ENCODE data around the gene SERBP1.

Gene SERBP1

GRCh38 chr1:67439277-67440029 lies 9.3 kb upstream of the SERBP1 start:
- TF ChIP-seq ZNF70 (CRISPR knock-in tag; IDR thresholded peaks at IDR 0.05): no peak
- peak; percentile 75 for ATAC-seq

GRCh38 chr1:67437961-67438360 lies 7.8 kb upstream of the SERBP1 start:
- ATAC-seq: no peak
- no peak for TF ChIP-seq CSDC2 (CRISPR knock-in tag; IDR thresholded peaks at IDR 0.05)
- TF ChIP-seq CREB5 (CRISPR knock-in tag; IDR thresholded peaks at IDR 0.05; ENCODE audit: low read depth): no peak
- no peak for TF ChIP-seq TCF4 (CRISPR knock-in tag; IDR thresholded peaks at IDR 0.05; ENCODE audit: borderline replicate concordance)
- TF ChIP-seq ZFP30 (CRISPR knock-in tag; IDR thresholded peaks at IDR 0.05): no peak
- no peak for TF ChIP-seq BACH2 (CRISPR knock-in tag; IDR thresholded peaks at IDR 0.05; ENCODE audit: borderline replicate concordance)
- TF ChIP-seq ARNTL (CRISPR knock-in tag; IDR thresholded peaks at IDR 0.05; ENCODE audit: borderline replicate concordance, low read depth): no peak
- TF ChIP-seq, protein P1, sequence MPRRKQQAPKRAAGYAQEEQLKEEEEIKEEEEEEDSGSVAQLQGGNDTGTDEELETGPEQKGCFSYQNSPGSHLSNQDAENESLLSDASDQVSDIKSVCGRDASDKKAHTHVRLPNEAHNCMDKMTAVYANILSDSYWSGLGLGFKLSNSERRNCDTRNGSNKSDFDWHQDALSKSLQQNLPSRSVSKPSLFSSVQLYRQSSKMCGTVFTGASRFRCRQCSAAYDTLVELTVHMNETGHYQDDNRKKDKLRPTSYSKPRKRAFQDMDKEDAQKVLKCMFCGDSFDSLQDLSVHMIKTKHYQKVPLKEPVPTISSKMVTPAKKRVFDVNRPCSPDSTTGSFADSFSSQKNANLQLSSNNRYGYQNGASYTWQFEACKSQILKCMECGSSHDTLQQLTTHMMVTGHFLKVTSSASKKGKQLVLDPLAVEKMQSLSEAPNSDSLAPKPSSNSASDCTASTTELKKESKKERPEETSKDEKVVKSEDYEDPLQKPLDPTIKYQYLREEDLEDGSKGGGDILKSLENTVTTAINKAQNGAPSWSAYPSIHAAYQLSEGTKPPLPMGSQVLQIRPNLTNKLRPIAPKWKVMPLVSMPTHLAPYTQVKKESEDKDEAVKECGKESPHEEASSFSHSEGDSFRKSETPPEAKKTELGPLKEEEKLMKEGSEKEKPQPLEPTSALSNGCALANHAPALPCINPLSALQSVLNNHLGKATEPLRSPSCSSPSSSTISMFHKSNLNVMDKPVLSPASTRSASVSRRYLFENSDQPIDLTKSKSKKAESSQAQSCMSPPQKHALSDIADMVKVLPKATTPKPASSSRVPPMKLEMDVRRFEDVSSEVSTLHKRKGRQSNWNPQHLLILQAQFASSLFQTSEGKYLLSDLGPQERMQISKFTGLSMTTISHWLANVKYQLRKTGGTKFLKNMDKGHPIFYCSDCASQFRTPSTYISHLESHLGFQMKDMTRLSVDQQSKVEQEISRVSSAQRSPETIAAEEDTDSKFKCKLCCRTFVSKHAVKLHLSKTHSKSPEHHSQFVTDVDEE (CRISPR knock-in tag; IDR thresholded peaks at IDR 0.05): no peak
- TF ChIP-seq, protein P2, sequence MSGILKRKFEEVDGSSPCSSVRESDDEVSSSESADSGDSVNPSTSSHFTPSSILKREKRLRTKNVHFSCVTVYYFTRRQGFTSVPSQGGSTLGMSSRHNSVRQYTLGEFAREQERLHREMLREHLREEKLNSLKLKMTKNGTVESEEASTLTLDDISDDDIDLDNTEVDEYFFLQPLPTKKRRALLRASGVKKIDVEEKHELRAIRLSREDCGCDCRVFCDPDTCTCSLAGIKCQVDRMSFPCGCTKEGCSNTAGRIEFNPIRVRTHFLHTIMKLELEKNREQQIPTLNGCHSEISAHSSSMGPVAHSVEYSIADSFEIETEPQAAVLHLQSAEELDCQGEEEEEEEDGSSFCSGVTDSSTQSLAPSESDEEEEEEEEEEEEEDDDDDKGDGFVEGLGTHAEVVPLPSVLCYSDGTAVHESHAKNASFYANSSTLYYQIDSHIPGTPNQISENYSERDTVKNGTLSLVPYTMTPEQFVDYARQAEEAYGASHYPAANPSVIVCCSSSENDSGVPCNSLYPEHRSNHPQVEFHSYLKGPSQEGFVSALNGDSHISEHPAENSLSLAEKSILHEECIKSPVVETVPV (CRISPR knock-in tag; IDR thresholded peaks at IDR 0.05): no peak
- TF ChIP-seq ISL1 (CRISPR knock-in tag; IDR thresholded peaks at IDR 0.05): no peak
- no peak for TF ChIP-seq TOX (CRISPR knock-in tag; IDR thresholded peaks at IDR 0.05; ENCODE audit: borderline replicate concordance)
- TF ChIP-seq ZNF70 (CRISPR knock-in tag; IDR thresholded peaks at IDR 0.05): no peak
- TF ChIP-seq ZFP3 (CRISPR knock-in tag; IDR thresholded peaks at IDR 0.05): no peak
- TF ChIP-seq, protein P3, sequence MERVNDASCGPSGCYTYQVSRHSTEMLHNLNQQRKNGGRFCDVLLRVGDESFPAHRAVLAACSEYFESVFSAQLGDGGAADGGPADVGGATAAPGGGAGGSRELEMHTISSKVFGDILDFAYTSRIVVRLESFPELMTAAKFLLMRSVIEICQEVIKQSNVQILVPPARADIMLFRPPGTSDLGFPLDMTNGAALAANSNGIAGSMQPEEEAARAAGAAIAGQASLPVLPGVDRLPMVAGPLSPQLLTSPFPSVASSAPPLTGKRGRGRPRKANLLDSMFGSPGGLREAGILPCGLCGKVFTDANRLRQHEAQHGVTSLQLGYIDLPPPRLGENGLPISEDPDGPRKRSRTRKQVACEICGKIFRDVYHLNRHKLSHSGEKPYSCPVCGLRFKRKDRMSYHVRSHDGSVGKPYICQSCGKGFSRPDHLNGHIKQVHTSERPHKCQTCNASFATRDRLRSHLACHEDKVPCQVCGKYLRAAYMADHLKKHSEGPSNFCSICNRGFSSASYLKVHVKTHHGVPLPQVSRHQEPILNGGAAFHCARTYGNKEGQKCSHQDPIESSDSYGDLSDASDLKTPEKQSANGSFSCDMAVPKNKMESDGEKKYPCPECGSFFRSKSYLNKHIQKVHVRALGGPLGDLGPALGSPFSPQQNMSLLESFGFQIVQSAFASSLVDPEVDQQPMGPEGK (CRISPR knock-in tag; IDR thresholded peaks at IDR 0.05; ENCODE audit: borderline replicate concordance): no peak
- no peak for TF ChIP-seq ESRRG (CRISPR knock-in tag; IDR thresholded peaks at IDR 0.05)
- no peak for TF ChIP-seq GLIS3 (CRISPR knock-in tag; IDR thresholded peaks at IDR 0.05)
- TF ChIP-seq PPARA (CRISPR knock-in tag; IDR thresholded peaks at IDR 0.05; ENCODE audit: borderline replicate concordance): no peak
- TF ChIP-seq RARB (CRISPR knock-in tag; IDR thresholded peaks at IDR 0.05): no peak
- TF ChIP-seq SNAI2 (CRISPR knock-in tag; IDR thresholded peaks at IDR 0.05): no peak

- TF ChIP-seq SNAI2 (CRISPR knock-in tag; IDR thresholded peaks at IDR 0.05) (no peak), ZNF70 (CRISPR knock-in tag; IDR thresholded peaks at IDR 0.05) (no peak), PPARA (CRISPR knock-in tag; IDR thresholded peaks at IDR 0.05; ENCODE audit: borderline replicate concordance) (no peak)
- no peak for ATAC-seq
These were observed 6.4 kb upstream of the SERBP1 start for GRCh38 chr1:67436511-67437055.

GRCh38 chr1:67434491-67434890 lies 4.3 kb upstream of the SERBP1 start:
- no peak for ATAC-seq
- no peak for TF ChIP-seq CREB5 (CRISPR knock-in tag; IDR thresholded peaks at IDR 0.05; ENCODE audit: low read depth)
- 0 out of 2 replicates have a peak, but pooled peaks have one; percentile 9 for TF ChIP-seq ZNF8 (CRISPR knock-in tag; IDR thresholded peaks at IDR 0.05)
